Breast epithelium (tissue), 3 donors: Measurements from ENCODE around the gene LAMTOR2.

Source experiments
- POLR2AphosphoS5 ChIP-seq, 3 donors: sonication (generic); formaldehyde crosslinking; IDR thresholded peaks; one replicate each; pipeline ENCODE4 v1.6.1; 2017; ENCODE audit warnings: antibody characterized with exemption in 3 of 3
- TF ChIP-seq, protein P1 (sequence below), 3 donors: fragments of 450-650 bp; IDR thresholded peaks; one replicate each; pipeline ENCODE4 v1.5.1; 2016 to 2017; ENCODE audit warnings: antibody characterized with exemption in 3 of 3, mild to moderate bottlenecking in 3 of 3, moderate library complexity in 3 of 3

DNA sequence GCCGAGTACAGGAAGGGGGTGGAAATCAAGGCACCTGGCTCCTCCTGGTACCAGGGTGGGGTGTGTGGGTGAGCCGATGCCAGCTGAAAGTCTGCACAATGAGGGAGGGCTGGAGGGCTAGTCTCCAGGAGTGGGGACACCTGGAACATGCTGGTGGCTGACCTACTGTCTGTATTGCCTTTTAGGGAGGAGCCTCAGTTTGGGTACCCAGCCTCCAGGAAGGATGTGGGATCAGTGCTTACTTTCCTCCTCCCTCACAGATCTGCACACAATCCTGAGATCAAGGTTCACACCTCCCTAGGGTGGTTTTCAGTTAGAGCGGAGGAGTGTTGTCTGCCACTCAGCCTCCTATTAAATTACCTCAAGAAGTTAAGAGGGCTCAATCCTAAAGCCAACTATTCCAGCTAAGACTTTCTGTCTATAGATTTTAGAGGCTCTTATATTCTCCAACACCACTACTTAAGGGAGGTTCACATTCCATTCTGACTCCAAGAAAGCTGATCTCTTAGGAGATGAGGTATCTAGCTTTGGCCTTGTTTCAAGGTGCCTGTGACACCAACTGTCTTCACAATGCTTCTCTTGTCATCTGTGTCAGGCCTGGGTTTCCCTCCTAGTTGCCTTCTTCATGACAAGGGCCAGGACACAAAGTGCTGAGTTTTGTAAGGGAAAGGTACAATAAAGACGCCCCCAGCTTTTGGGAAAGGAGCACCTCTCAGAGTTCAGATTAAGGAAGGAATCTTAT lies 49.6 kb upstream of the LAMTOR2 start:
- TF ChIP-seq, protein P1, sequence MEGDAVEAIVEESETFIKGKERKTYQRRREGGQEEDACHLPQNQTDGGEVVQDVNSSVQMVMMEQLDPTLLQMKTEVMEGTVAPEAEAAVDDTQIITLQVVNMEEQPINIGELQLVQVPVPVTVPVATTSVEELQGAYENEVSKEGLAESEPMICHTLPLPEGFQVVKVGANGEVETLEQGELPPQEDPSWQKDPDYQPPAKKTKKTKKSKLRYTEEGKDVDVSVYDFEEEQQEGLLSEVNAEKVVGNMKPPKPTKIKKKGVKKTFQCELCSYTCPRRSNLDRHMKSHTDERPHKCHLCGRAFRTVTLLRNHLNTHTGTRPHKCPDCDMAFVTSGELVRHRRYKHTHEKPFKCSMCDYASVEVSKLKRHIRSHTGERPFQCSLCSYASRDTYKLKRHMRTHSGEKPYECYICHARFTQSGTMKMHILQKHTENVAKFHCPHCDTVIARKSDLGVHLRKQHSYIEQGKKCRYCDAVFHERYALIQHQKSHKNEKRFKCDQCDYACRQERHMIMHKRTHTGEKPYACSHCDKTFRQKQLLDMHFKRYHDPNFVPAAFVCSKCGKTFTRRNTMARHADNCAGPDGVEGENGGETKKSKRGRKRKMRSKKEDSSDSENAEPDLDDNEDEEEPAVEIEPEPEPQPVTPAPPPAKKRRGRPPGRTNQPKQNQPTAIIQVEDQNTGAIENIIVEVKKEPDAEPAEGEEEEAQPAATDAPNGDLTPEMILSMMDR (IDR thresholded peaks at IDR 0.05): no peak
- TF ChIP-seq POLR2AphosphoS5 (IDR thresholded peaks at IDR 0.05): no peak
